ENCODE data around the gene SLC32A1.

GRCh38 chr20:38714308-38714707 lies 10.0 kb upstream of the SLC32A1 start:
- TF ChIP-seq, protein P1, sequence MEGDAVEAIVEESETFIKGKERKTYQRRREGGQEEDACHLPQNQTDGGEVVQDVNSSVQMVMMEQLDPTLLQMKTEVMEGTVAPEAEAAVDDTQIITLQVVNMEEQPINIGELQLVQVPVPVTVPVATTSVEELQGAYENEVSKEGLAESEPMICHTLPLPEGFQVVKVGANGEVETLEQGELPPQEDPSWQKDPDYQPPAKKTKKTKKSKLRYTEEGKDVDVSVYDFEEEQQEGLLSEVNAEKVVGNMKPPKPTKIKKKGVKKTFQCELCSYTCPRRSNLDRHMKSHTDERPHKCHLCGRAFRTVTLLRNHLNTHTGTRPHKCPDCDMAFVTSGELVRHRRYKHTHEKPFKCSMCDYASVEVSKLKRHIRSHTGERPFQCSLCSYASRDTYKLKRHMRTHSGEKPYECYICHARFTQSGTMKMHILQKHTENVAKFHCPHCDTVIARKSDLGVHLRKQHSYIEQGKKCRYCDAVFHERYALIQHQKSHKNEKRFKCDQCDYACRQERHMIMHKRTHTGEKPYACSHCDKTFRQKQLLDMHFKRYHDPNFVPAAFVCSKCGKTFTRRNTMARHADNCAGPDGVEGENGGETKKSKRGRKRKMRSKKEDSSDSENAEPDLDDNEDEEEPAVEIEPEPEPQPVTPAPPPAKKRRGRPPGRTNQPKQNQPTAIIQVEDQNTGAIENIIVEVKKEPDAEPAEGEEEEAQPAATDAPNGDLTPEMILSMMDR (IDR thresholded peaks at IDR 0.05; ENCODE audit: extremely low read depth in 1 of 2, insufficient read depth in 1 of 2, low read depth in 1 of 2, low read length in 2 of 2) = no peak
- TF ChIP-seq POLR2A (IDR thresholded peaks at IDR 0.05; ENCODE audit: low read depth, low read length) (no peak), EZH2 (IDR thresholded peaks at IDR 0.05; ENCODE audit: borderline replicate concordance, low read depth, low read length, severe bottlenecking) (no peak), MYC (IDR thresholded peaks at IDR 0.05; ENCODE audit: low read depth, low read length) (no peak), JUN (IDR thresholded peaks at IDR 0.05; ENCODE audit: borderline replicate concordance, insufficient read depth, insufficient read length, low read depth) (no peak), POLR2AphosphoS5 (IDR thresholded peaks at IDR 0.05; ENCODE audit: insufficient read depth, low read depth, low read length) (no peak), FOS (IDR thresholded peaks at IDR 0.05; ENCODE audit: borderline replicate concordance, insufficient read depth, low read length) (no peak)
- TF ChIP-seq, protein P2, sequence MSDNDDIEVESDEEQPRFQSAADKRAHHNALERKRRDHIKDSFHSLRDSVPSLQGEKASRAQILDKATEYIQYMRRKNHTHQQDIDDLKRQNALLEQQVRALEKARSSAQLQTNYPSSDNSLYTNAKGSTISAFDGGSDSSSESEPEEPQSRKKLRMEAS (IDR thresholded peaks at IDR 0.05; ENCODE audit: insufficient read depth, insufficient read length) = no peak

All from endothelial cell of umbilical vein (primary cell).